RPMI7951 (cell line): ENCODE results near the gene WFDC12. TPM values are rescaled to one million over a fixed set of nuclear protein-coding genes. Genes with fewer than 3 reads are reported as not detected.
A peak's percentile ranks its signal among the peaks of the same experiment; 100 is the strongest.

Experiments
- DNase-seq: peaks from one replicate; pipeline ENCODE4 v3.0.0-alpha.2; 2012; ENCODE audit warnings: low read depth
- total RNA-seq: library from RNA; depleted of rRNA; stranded (reverse); fragments of >200 nt; shearing (Covaris generic); gene quantifications from 2 replicates; pipeline ENCODE4 v1.2.3, GENCODE V29; 2014; rRNA removed

WFDC12 gene
- total RNA-seq, 1 experiment from 2014 or later: not detected

DNA sequence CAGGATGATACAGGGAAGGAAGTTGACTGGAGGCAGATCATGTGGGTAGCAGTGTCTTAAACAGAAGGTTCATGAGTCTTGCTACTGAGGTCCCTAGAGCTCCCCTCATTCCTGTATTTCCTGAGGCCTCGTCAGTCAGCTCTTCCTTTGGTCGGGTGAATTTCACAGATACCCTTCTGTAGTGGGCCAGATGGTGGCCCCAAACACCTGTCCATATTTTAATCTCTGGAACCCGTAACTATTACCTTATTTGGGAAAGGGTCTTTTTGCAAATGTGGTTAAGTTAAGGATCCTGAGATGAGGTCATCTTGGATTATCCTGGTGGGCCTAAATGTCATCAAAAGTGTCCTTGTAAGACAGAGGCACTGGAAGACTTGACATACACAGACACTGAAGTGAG, 32.9 kb downstream of the WFDC12 start:
- DNase-seq: no peak

DNA sequence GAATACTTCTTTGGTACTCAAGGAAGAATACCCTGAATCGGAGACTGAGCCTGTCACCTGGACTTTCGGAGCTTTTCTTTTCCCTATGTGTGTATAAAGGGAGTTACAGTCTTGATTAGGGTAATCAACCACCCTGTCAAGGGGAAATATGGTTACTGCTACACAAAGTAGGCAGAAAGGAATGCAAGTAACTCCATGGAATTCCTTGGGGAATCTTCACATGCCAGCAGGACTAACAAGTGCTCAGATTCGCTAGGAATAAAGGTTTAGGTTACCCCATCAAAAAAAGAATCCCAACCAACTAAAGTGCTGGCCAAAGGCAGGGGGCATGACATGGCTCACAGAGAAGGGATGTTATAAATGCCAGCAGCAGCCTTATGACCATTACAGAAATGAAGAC, 33.8 kb downstream of the WFDC12 start:
- no peak for DNase-seq

DNA sequence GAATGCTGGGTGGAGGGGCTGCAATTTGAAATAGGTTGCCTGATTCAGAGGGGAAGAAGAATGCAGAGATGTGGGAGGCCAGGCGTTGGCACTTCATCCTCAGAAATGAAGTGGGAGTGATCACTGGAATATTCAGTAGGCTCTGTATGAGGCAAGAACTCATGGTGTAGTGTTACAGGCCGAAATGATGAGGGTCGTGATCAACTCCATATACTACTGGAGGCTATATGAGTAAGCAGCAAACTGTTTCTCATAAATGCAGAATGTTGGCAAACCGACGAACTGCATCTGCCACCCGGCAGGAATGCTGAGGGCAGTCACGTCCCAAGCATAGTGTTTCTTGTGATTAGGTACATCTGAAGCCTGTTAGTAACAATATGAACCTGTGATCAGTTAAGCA, 36.0 kb downstream of the WFDC12 start:
- peak; percentile 98 for DNase-seq

DNA sequence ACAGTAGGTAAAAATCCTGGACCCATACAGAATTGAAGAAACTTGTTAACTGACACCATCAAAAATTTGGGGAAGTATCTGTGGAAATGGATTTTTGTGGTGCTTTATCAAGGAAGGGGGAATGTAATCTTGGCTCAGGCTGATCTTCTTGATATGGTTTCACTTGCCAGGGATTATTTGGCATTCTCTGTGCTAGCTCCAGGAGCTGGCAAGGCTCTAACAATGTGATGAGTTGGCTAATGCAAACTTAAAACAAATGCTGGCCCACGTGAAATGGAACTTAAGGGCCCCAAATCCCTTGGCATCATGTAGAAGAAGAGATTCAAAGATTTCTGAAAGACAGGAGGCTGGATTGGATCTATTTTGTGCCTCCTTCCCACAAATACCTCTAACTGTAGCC, 36.5 kb downstream of the WFDC12 start:
- DNase-seq: peak; percentile 79

DNA sequence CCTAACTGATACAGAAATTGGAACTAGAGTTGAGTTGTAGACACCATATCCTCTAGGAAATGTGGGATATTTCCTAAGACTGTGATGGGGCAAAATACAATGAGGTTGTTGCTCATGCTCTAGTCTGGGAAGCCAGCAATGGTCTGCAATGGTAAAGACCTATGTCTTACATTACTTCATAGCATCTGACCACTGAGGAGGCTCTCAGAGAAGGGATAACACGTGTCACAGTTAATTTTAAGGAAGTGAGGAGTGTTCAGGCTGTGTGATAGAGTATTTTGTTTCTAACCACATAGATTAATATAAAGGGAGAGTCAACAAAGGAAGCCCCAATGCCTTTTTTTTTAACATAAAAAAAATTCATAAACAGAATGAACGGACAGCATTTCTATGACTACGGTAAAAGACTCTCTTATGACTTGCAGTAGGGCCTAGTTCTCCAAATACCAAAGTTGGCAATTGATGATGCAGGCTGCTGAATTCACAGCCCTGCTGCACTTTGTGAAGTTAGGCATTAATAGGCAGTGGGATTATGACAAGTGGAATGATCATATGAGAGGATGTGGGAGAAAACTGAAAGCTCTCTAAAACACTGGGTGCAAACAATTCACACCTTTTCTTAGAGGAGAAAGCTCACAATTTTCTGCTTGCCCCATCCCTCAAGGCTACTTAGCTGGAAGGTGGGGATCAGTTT, 37.0 kb downstream of the WFDC12 start:
- DNase-seq: no peak

DNA sequence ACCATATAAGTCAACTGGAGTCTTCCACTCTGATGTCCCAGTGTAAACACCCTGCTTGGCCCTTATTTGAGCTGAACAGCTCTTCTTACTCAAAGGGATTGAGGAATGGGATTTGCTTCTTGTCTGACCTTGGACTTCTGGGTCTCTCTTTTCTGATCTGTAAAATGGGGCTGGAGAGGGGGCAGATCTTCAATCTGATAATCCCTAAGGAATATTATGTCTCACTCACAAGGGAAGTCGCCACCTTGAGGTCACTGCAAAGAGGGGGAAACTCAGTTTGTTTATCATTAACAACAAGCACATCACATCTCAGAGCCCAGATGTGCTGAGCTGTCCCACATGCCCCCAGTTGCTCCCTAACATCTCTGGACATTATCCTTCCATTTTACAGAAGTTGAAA, 38.4 kb downstream of the WFDC12 start:
- DNase-seq: no peak

DNA sequence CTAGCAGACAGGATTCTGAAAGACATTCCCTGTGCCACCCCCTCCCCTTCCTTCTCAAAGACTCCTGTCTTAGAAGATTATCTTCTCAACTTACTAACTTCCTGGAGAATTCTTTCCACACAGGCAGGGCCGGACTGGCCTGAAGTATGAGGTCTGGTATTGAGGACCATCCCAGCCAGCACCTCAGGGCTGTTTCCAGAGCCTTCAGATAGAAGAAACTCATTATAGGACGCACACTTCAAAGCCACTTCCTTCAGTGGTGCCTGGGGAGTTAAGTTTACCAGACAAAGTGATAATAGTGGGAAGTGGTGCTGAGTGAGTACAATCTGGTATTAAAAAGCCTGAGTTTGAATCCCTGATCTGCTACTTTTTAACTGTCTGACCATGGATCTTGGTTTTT, 39.0 kb downstream of the WFDC12 start:
- DNase-seq: no peak

DNA sequence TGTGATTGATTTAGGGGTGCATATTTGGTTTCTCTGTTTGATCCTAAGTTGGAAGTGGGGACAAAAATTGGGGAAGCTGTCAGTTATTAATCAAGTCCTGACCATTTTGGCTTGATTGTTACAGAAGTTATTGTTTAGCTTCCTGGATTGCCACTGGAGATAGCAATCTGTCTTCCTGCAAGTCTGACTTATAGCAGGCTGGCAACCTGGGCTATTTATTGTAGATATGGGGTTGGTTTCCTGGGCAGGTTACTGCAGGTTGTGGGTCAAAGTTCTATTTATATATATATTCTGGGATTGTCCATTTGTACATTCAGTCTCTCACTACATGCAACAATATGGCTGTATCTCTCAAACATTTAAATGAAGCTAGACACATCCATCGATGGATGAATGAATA, 41.1 kb downstream of the WFDC12 start:
- no peak for DNase-seq

DNA sequence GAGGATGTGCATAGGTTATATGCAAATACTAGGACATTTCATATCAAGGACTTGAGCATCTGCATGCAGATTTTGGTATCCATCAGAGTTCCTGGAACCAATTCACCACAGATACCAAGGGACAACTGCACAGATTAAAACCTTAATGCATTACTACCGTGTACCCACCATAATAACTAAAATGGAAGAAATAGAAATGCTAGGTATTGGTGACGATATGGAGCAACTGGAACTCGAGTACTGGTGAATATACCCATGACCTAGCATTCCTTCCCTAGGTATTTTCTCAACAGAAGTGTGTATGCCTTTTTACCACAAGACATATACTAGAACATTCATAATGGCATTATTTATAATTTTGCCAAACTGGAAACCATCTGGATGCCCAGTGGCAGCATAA, 41.8 kb downstream of the WFDC12 start:
- no peak for DNase-seq

DNA sequence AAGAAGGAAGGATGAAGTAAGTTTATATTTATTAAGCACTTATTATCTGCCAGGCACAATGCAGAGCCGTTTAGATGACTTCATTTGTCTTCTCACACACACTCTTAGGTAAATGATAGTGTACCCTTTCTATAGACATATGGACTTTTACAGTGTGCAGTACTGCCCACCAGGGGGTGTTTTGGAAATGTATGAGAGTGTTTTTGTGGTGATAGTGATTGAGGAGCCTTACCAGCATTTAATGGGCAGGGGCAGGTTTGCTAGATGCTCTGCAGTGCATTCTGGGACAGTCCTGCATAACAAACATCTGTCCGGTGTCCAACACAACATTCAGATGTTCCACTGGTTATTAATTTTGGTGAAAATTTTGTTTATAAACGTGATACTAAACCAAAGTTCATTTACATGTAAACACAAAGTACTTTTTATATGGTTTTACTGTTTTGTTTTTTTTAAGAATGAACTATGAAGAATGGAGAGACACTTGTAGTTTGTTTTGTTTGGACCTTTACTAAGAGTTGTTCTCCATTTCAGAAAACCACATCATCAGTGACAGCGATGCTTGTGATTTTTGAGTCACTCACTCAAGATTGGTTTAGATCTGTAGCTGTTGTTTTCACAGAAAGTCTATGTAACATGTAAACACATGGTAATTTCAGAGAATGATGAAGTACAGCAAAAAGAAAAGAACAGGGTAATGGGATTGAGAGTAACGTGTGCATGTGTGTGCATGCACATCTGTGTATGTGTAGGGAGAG, 43.2 kb downstream of the WFDC12 start:
- DNase-seq: peak; percentile 47

DNA sequence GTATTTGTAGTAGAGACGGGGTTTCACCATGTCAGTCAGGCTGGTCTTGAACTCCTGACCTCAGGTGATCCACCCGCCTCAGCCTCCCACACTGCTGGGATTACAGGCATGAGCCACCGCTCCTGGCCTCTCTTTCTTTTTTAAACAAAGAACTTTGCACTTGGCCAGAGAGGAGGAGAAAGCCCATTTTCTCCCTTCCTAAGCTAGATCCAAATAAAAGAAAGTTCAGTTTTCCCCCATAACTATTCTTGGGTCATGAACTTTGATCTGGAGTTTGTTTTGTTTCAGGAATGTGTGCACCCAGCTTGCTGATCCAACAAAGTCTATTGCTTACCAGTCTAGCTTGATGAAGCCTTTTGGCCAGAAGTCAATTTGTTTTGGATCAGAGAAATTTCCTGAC, 46.7 kb downstream of the WFDC12 start:
- no peak for DNase-seq

Other genes with a start within 250 kb of the WFDC12 start
- gene YWHAB, start 238.8 kb downstream of the WFDC12 start, total RNA-seq: 109 and 135 TPM in 2 replicates
- 4.9 and 6.2 TPM in 2 replicates for gene PABPC1L, start 214.4 kb downstream of the WFDC12 start, total RNA-seq
- gene TOMM34, start 164.1 kb downstream of the WFDC12 start, total RNA-seq: 68.0 and 90.6 TPM in 2 replicates
- 26.2 and 26.7 TPM in 2 replicates for gene STK4, start 158.0 kb downstream of the WFDC12 start, total RNA-seq
- gene KCNS1, start 23.3 kb downstream of the WFDC12 start, total RNA-seq: 0.12 and 0.39 TPM in 2 replicates
- not detected in 2 replicates for gene WFDC5, start 9.3 kb downstream of the WFDC12 start, total RNA-seq
- not detected in 2 replicates for gene PI3, start 50.4 kb upstream of the WFDC12 start, total RNA-seq
- not detected in 2 replicates for gene SEMG1, start 82.6 kb upstream of the WFDC12 start, total RNA-seq
- gene SEMG2, start 96.9 kb upstream of the WFDC12 start, total RNA-seq: not detected in 2 replicates
- gene SLPI, start 130.1 kb upstream of the WFDC12 start, total RNA-seq: not detected in 2 replicates
- not detected in 2 replicates for gene RBPJL, start 182.4 kb upstream of the WFDC12 start, total RNA-seq
- gene MATN4, start 183.8 kb upstream of the WFDC12 start, total RNA-seq: 0.10 TPM in 1 of 2 replicates, not detected in the other
- gene SDC4, start 224.0 kb upstream of the WFDC12 start, total RNA-seq: 88.2 and 103 TPM in 2 replicates
- 29.2 and 33.7 TPM in 2 replicates for gene SYS1, start 238.7 kb upstream of the WFDC12 start, total RNA-seq